Measurements from ENCODE around the gene MITF.

- TF ChIP-seq CTCF (conservative IDR thresholded peaks at IDR 0.05; ENCODE audit: low read depth, low read length) (no peak), POLR2A (IDR thresholded peaks at IDR 0.05; ENCODE audit: low read depth, low read length) (no peak), MAFK (IDR thresholded peaks at IDR 0.05; ENCODE audit: low read depth, low read length) (no peak)
These were observed 3.1 kb downstream of the MITF start for GRCh38 chr3:69742391-69742790.

Data from IMR-90 (cell line).